ENCODE results near the gene CENPV.

The CENPV gene

GRCh38 chr17:16329519-16330271 lies 23.6 kb downstream of the CENPV start:
- Mint-ChIP-seq H3K27ac (no peak overlapping the region), H3K36me3 (ENCODE audit: low read depth) (peaks cover 7% of the 10 kb centered on the region), H3K27me3 (ENCODE audit: low read depth) (no peaks in the 10 kb centered on the region), H3K4me1 (peaks cover 7% of the 10 kb centered on the region), H3K4me3 (no peak overlapping the region), H3K9me3 (no peaks in the 10 kb centered on the region)
- TF ChIP-seq, protein P1, sequence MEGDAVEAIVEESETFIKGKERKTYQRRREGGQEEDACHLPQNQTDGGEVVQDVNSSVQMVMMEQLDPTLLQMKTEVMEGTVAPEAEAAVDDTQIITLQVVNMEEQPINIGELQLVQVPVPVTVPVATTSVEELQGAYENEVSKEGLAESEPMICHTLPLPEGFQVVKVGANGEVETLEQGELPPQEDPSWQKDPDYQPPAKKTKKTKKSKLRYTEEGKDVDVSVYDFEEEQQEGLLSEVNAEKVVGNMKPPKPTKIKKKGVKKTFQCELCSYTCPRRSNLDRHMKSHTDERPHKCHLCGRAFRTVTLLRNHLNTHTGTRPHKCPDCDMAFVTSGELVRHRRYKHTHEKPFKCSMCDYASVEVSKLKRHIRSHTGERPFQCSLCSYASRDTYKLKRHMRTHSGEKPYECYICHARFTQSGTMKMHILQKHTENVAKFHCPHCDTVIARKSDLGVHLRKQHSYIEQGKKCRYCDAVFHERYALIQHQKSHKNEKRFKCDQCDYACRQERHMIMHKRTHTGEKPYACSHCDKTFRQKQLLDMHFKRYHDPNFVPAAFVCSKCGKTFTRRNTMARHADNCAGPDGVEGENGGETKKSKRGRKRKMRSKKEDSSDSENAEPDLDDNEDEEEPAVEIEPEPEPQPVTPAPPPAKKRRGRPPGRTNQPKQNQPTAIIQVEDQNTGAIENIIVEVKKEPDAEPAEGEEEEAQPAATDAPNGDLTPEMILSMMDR (IDR thresholded peaks at IDR 0.05; ENCODE audit: unreplicated experiment in 3 of 3): no peak

DNA sequence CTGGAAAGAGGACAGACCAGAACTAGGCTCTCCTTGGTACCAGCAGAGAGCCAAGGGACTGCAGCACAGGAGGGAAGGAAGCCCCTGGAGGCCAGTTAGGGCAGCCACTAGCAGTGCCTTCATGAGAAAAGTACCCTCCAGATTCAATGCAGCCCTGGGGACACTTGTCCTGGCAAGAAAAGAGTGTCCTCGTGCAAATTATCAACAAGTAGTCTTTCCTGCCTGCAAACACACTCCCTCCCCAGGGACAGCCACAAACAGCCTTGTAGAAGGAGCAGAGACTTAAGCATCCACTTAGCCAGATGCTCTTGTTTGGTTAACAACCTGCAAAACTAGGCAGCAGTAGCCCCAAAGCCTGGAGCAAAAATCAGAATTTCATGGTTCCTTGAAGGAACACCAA lies 24.3 kb downstream of the CENPV start:
- H3K4me1 Mint-ChIP-seq: peaks cover 7% of the 10 kb centered on the region
- H3K27ac Mint-ChIP-seq: no peak overlapping the region
- H3K36me3 Mint-ChIP-seq (ENCODE audit: low read depth): peaks cover 11% of the 10 kb centered on the region
- H3K9me3 Mint-ChIP-seq: no peaks in the 10 kb centered on the region
- H3K4me3 Mint-ChIP-seq: no peak overlapping the region
- TF ChIP-seq, protein P1 (IDR thresholded peaks at IDR 0.05; ENCODE audit: unreplicated experiment in 3 of 3): no peak
- H3K27me3 Mint-ChIP-seq (ENCODE audit: low read depth): no peaks in the 10 kb centered on the region

DNA sequence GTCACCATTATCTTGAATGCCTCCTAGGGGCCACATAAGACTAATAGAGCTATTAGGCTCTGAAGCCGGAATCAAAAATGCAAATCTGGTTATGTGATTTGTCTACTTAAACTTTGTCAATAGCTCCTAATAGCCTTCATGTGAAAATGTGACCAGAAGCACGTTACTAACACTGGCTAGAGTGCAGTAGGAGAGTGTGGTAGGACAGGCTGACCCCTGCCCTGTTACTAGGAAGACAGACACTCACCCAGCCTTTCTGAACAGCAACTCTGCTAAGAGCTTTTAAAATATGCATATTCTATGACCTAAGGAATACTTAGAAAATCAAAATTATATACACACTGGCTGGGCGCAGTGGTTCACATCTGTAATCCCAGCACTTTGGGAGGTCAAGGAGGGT lies 26.3 kb downstream of the CENPV start:
- Mint-ChIP-seq H3K27ac (no peak overlapping the region), H3K4me1 (peaks cover 7% of the 10 kb centered on the region), H3K4me3 (no peak overlapping the region), H3K36me3 (ENCODE audit: low read depth) (peaks cover 20% of the 10 kb centered on the region), H3K9me3 (peaks cover 2% of the 10 kb centered on the region), H3K27me3 (ENCODE audit: low read depth) (no peaks in the 10 kb centered on the region)
- TF ChIP-seq, protein P1 (IDR thresholded peaks at IDR 0.05; ENCODE audit: unreplicated experiment in 3 of 3): no peak

DNA sequence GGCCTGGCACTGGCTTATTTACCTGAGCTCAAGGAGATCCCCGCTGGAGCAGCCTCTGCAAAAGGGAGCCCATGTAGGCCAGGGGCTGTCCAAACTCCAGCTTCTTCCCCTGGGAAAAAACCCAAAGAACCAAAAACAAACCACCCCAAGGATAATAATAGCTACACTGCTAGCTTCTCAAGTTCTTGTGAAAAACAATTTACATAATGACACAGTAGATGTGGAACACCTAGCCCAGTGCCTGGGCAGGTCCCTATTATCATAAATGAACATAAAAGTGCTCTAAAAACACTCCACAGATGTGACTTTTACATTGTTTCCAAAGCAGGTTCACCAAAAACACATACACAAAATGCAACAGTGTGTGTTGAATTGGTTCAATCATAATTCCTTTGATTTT lies 27.3 kb downstream of the CENPV start:
- TF ChIP-seq, protein P1 (IDR thresholded peaks at IDR 0.05; ENCODE audit: unreplicated experiment in 3 of 3): no peak
- no peak overlapping the region for H3K4me3 Mint-ChIP-seq

DNA sequence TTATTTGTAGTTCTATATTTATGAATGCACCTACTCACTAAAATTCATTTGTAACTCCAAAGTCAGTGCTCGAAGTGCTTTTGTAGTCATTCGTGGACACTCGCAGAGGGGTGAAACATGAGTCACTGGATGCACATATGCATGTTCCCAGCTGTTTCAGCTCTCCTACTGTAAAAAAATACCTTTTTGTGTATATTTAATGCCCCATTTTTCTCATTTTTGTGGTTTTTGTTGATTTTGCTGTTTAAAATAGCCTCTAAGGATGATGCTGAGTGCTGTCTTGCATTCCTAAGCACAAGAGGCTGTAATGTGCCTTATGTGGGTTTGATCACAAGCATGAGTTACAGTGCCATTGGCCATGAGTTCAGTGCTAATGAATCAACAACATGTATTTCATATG lies 30.6 kb downstream of the CENPV start:
- Mint-ChIP-seq H3K27me3 (ENCODE audit: low read depth) (no peaks in the 10 kb centered on the region), H3K4me1 (no peaks in the 10 kb centered on the region), H3K9me3 (peaks cover 2% of the 10 kb centered on the region), H3K27ac (no peak overlapping the region), H3K36me3 (ENCODE audit: low read depth) (peaks cover 26% of the 10 kb centered on the region), H3K4me3 (no peak overlapping the region)
- TF ChIP-seq, protein P1 (IDR thresholded peaks at IDR 0.05; ENCODE audit: unreplicated experiment in 3 of 3): no peak

More for the DNA sequence above, 27.3 kb downstream of the CENPV start:
- Mint-ChIP-seq H3K27me3 (ENCODE audit: low read depth) (no peaks in the 10 kb centered on the region), H3K4me1 (peaks cover 7% of the 10 kb centered on the region), H3K9me3 (peaks cover 2% of the 10 kb centered on the region), H3K27ac (no peak overlapping the region), H3K36me3 (ENCODE audit: low read depth) (peaks cover 20% of the 10 kb centered on the region)

GRCh38 chr17:16319969-16320368 lies 33.3 kb downstream of the CENPV start:
- Mint-ChIP-seq H3K27ac (no peak overlapping the region), H3K9me3 (peaks cover 2% of the 10 kb centered on the region), H3K4me1 (no peaks in the 10 kb centered on the region), H3K27me3 (ENCODE audit: low read depth) (no peaks in the 10 kb centered on the region), H3K36me3 (ENCODE audit: low read depth) (peaks cover 37% of the 10 kb centered on the region), H3K4me3 (no peak overlapping the region)
- TF ChIP-seq, protein P1 (IDR thresholded peaks at IDR 0.05; ENCODE audit: unreplicated experiment in 3 of 3): no peak

All from nephron (organoid).